Right lobe of liver (tissue), 6 donors: ENCODE measurements around the gene YJEFN3. TPM values are rescaled to one million over a fixed set of nuclear protein-coding genes. Genes with fewer than 3 reads are reported as not detected.

ENCODE experiments used
- ATAC-seq, 4 donors: fragments of 200-7000 bp; cut with Tn5 transposase; one replicate each; pipeline ENCODE4 v1.9.1; 2020; ENCODE audit warnings: mild to moderate bottlenecking in 4 of 4, moderate library complexity in 4 of 4
- DNase-seq, 3 donors: peaks; one replicate each; pipeline ENCODE4 v3.0.0-alpha.2; 2020
- H3K27ac ChIP-seq, 3 donors: fragments of 200-600 bp; one replicate each; pipeline ENCODE4 v1.8.0; 2022
- H3K27me3 ChIP-seq, 2 donors: fragments of 200-600 bp; one replicate each; pipeline ENCODE4 v1.8.0; 2022
- H3K36me3 ChIP-seq, 4 donors: fragments of 200-600 bp; sonication (generic) in 1 of 4; one replicate each; pipeline versions ENCODE4 v1.5.1 to v1.8.0; 2017 to 2022; ENCODE audit warnings: control low read depth in 1 of 4
- H3K4me1 ChIP-seq, 4 donors: fragments of 200-600 bp; sonication (generic) in 1 of 4; one replicate each; pipeline versions ENCODE4 v1.5.1 to v1.8.0; 2017 to 2022; ENCODE audit warnings: control low read depth in 1 of 4
- H3K4me3 ChIP-seq, 3 donors: fragments of 200-600 bp; one replicate each; pipeline ENCODE4 v1.8.0; 2022
- H3K9me3 ChIP-seq, 4 donors: fragments of 200-600 bp; sonication (generic) in 1 of 4; one replicate each; pipeline versions ENCODE4 v1.5.1 to v1.8.0; 2017 to 2022; ENCODE audit warnings: control low read depth in 1 of 4
- POLR2A ChIP-seq: fragments of 450-650 bp; IDR thresholded peaks from one replicate; pipeline ENCODE4 v1.6.1; 2017; ENCODE audit warnings: antibody characterized with exemption, mild to moderate bottlenecking
- WGBS: methylation state at CpG from one replicate; pipeline ENCODE4 v1.1.6; 2018; ENCODE audit warnings: low coverage, low lambda C conversion rate; ENCODE audit not compliant: insufficient coverage; ENCODE audit errors: missing lambda C conversion rate; 5-methylcytosine and 5-hydroxymethylcytosine counted together
- intact Hi-C, 2 donors: fragments of 100-400 bp; cut with DNase I; formaldehyde crosslinking; loops; one replicate each; pipeline versions ENCODE4 v1.11.2 to v1.14.1; 2022
- total RNA-seq, 6 experiments: library from RNA; depleted of rRNA in 2 of 6; stranded (reverse); fragments of >200 nt in 2 of 6; fragmentation: NEBNext Ultra II Directional in 3 of 6; extraction: Animal tissue kit (Norgen Biotek cat#: 25700) in 3 of 6; gene quantifications; one replicate each; pipeline versions ENCODE4 v1.1.0 to v1.2.4, GENCODE V29; 2016 to 2023
- TF ChIP-seq, protein P1 (sequence below), 4 donors: fragments of 200-600 bp in 3 of 4; fragments of 450-650 bp in 1 of 4; IDR thresholded peaks; one replicate each; pipeline versions ENCODE4 v1.5.1 to v1.8.0; 2016 to 2022; ENCODE audit warnings: antibody characterized with exemption in 4 of 4, mild to moderate bottlenecking in 2 of 4
- donor health status: DM: no; HTN: yes; CAD: no.
- donor health status: DM: no; HTN: no; CAD: no.
- donor health status: DM: no; HTN: no; CAD: no.
- donor health status: DM: no; HTN: yes; CAD: no.
- donor health status: DM: no; HTN: yes; CAD: no.

Gene YJEFN3
- total RNA-seq, 6 experiments from 2014 or later, result 0.31 to 4.2 (median 1.8) TPM

DNA sequence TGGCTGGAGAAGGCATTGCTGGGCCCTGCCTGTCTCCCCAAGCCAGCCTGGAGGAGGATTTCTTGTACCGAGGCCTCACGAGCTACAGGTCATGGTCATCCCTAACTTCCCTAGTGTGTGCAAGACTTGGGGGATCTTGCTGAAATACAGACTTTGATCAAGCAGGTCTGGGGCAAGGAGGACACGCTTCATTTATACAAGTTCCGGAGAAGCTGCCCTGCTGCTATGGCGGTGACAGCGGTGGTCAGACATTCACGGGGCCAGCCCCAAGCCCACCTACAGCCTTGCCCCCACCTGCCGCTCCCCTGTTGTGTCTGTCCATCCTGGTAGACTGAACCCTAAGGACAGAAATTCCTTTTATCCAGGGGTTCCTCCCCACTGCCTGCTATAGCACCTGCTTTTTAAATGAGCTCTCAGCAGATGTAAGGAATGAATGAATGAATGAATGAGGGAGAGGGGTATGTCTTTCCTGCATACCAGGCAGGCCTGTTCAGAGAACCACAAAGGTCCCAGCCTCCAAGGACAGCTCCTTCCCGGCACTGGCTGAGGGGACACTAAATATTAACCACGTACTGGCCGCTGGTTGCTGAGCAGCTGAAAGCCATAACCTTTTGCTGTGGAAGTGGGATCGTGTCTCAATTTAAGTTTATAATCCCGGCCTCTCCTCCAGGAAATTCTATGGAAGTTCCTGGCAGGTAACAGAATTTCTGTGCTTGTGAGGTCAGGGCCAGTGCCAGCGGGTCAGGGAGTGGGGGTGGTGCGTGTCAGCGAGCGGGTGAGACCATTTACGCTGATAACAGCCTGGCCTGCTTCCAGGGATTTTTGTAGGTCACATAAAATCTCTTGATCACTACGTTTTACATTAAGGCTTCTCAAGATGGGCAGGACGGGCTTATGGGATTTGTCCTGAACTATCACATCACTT lies 40.5 kb upstream of the YJEFN3 start:
- ATAC-seq (peak; percentile 30 to 58 (median 54)), DNase-seq (peak; percentile 74 to 81 (median 75))
- H3K4me1 ChIP-seq, result peaks cover 0 to 45% (median 22%) of the 10 kb centered on the region in 4 donors
- intact Hi-C loops, result loop anchor here in 1 of 2 donors (5.0 kb wide), 1 partner anchor 86 kb away; no protein-coding TSS in a partner anchor
- peak overlapping the region in 2 of 3 donors; percentile 12 to 27 for H3K4me3 ChIP-seq
- no peaks in the 10 kb centered on the region for H3K27me3 ChIP-seq
- no peak for TF ChIP-seq POLR2A
- TF ChIP-seq, protein P1, sequence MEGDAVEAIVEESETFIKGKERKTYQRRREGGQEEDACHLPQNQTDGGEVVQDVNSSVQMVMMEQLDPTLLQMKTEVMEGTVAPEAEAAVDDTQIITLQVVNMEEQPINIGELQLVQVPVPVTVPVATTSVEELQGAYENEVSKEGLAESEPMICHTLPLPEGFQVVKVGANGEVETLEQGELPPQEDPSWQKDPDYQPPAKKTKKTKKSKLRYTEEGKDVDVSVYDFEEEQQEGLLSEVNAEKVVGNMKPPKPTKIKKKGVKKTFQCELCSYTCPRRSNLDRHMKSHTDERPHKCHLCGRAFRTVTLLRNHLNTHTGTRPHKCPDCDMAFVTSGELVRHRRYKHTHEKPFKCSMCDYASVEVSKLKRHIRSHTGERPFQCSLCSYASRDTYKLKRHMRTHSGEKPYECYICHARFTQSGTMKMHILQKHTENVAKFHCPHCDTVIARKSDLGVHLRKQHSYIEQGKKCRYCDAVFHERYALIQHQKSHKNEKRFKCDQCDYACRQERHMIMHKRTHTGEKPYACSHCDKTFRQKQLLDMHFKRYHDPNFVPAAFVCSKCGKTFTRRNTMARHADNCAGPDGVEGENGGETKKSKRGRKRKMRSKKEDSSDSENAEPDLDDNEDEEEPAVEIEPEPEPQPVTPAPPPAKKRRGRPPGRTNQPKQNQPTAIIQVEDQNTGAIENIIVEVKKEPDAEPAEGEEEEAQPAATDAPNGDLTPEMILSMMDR (IDR thresholded peaks at IDR 0.05), result no peak
- H3K27ac ChIP-seq, result peak overlapping the region; percentile 68 to 86 (median 86)
- WGBS, result 35% methylated on average over 10 of the region's 20 CpGs
- H3K36me3 ChIP-seq, result peaks cover 0 to 8% (median 1%) of the 10 kb centered on the region in 4 donors
- no peaks in the 10 kb centered on the region for H3K9me3 ChIP-seq

DNA sequence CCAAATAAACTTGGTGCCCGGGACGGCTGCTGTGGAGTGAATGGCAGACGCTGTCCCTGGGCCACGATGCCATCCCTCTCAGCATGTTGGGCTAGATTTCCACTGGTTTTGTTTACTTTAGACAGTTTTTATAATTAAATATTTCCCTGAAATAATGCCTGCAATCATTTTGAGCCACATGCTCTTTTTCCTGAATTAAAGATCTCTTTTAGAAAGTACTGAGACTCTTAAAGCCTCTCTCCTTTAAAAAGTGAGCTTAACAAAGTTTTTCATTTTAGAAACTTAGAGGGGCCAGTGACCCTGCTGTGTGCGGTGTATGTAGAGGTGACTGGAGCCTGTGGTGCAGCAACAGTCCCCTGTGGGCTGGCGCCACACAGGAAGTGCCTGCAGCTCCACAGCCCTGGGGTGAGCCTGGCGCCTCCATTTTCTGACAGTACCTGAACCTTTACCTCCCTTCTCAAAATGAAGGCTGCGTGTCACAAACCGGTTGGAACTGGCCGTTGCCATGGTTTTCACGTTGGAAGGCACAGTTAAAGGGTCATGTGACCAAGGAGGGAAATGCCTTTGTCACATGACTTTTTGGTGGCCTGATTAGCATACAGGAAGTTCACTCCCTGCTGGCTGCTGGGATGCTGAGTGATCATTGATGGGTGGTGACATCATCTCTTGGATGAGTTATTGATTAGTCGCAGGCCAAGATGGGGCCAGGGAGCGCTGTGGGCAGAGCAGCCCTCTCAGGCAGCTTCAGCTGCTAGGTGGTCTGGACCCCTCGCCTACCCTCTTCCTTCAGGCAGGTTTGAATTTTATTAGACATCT lies 39.6 kb upstream of the YJEFN3 start:
- ATAC-seq (peak; percentile 61 to 72 (median 66)), DNase-seq (peak; percentile 85 to 90 (median 87))
- intact Hi-C loops, result loop anchor here in 1 of 2 donors (5.0 kb wide), 1 partner anchor 87 kb away; no protein-coding TSS in a partner anchor
- peak overlapping the region in 2 of 3 donors; percentile 12 to 27 for H3K4me3 ChIP-seq
- TF ChIP-seq POLR2A, result peak; percentile 77
- TF ChIP-seq, protein P1 (IDR thresholded peaks at IDR 0.05), result no peak
- 18% methylated on average over 11 of the region's 14 CpGs for WGBS
- H3K27me3 ChIP-seq, result no peaks in the 10 kb centered on the region
- peak overlapping the region; percentile 68 to 86 (median 86) for H3K27ac ChIP-seq
- no peaks in the 10 kb centered on the region for H3K9me3 ChIP-seq
- peaks cover 0 to 45% (median 22%) of the 10 kb centered on the region in 4 donors for H3K4me1 ChIP-seq
- peaks cover 0 to 12% (median 3%) of the 10 kb centered on the region in 4 donors for H3K36me3 ChIP-seq

DNA sequence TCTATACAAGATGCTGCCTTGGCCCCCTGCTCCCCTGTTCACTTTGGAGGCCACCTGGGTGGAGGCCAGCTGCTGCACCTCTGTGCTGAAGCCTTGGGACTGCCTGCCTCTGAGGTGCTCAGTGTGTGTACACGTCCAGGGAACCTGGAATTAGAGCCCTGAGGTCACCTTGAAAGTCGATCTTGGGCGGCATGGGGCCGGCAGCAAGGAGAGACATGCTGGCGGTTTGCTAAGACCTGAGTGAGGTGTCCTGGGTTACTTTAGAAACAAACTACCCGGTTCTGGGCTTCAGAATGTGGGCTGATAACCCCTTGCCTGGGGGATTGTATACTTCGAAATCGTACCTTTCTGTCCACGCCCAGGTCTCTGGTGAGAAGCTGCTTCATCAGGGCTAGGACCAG lies 38.9 kb upstream of the YJEFN3 start:
- WGBS, result 52% methylated on average over 5 of the region's 9 CpGs
- Histone ChIP-seq H3K4me1 (peaks cover 0 to 45% (median 22%) of the 10 kb centered on the region in 4 donors), H3K27ac (peak overlapping the region; percentile 68 to 86 (median 86)), H3K27me3 (no peaks in the 10 kb centered on the region), H3K36me3 (peaks cover 0 to 19% (median 6%) of the 10 kb centered on the region in 4 donors), H3K9me3 (no peaks in the 10 kb centered on the region), H3K4me3 (no peak overlapping the region)
- DNase-seq (peak in 1 of 3 donors; percentile 53), ATAC-seq (peak in 2 of 4 donors; percentile 5 to 13)
- intact Hi-C loops, result loop anchor here (5.0 to 10.0 kb wide), 3 partner anchors 88 to 295 kb away; partner anchors contain the start of genes BORCS8 (in 1 of the 2) and RFXANK (in 1 of the 2)
- TF ChIP-seq POLR2A, result no peak
- TF ChIP-seq, protein P1 (IDR thresholded peaks at IDR 0.05), result no peak
